Measurements from ENCODE around the gene CC2D1B.

Gene CC2D1B

GRCh38 chr1:52359676-52360594 lies 6.1 kb downstream of the CC2D1B start:
- DNase-seq (ENCODE audit: low read depth, low spot score) = no peak

DNA sequence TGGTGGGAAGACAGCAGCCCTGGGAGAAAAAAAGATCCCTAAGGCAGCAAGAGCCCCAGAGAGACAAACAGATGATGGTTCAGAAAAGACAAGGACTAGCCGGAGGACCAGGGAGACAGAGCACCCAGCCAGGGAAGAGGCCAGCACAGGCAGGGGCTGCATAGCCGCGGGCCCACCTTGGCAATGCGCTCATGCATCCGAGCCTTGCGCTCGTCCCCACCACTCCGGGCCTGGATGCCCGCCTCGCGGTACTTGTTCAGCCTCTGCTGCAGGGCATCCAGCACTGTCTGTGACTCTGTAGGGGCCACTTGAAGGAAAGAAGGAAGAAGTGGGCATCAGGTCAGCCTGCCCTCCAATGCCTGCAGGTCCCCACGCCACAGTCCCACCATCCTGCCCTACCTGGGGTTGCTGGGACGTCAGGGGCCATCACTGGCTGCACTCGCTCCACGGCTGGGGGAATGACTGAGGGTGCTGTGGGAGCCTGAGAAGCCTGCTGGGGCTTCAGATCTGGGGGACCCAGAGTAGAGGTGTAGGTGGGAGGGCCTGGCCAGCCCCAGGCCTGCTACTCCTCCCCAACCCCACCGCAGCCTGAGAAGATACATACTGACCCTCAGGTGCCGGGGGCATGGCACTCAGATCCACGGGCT lies 7.0 kb downstream of the CC2D1B start:
- no peak for DNase-seq (ENCODE audit: low read depth, low spot score)

GRCh38 chr1:52357397-52357796 lies 8.6 kb downstream of the CC2D1B start:
- DNase-seq (ENCODE audit: low read depth, low spot score) = no peak

DNA sequence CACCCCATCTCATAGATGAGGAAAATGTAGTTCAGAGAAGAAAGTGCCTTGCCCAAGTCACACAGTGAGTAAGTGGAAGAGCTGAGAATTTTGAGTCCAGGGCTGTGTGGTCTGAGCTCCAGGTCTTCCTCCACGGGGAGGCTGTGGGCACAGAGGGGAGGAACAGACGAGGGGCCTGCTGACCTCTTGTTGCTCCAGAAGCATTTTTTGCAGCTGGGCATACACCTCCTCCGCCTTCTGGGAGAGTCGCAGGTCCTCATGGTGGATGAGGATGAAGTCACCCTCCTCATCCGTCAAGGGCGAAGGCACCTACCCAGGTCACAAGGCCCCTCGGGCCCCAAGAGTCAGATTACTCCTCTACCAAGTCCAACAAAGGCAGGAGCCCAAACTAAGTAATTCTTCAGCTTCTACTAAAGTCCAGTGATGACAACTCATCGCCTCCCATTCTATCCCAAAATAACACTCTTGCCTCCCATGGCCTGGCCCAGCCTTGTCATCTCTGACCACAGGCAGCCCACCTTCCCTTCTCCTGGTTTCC lies 9.1 kb downstream of the CC2D1B start:
- DNase-seq (ENCODE audit: low read depth, low spot score) = no peak

DNA sequence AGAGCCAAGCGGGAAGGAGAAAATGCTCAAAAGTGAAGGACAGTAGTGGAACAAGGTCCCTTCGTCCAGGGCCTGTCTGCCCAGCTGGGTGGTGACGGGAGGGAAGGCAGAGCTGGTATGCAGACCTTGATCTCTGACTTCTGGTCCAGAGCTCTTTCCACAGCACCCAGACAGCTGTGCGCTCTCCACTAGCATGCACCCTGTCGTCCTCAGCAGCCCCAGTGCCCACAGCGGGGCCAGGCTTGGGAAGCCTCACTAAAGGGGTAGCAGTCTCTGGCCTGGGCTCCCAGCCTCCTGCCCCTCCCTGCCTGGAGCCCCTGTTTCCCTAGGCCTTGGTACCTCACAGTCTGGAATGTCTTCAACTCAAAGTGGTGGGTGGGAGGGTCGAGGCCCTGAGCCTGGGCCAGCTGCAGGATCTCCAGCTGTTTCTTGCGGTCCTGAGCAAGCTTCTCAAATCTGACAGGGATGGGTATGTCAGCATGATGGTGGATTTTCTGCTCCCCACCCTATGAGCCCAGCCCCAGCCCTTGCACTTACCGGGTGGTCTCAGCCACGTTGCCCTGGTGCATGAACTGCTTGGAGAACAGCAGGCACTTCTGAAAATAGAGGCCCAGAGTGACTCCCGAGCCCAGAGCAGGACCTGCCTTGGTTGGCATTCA lies 10.0 kb downstream of the CC2D1B start:
- no peak for DNase-seq (ENCODE audit: low read depth, low spot score)

- no peak for DNase-seq (ENCODE audit: low read depth, low spot score)
These were observed 10.6 kb downstream of the CC2D1B start for GRCh38 chr1:52355436-52355835.

GRCh38 chr1:52352690-52353089 lies 13.3 kb downstream of the CC2D1B start:
- no peak for DNase-seq (ENCODE audit: low read depth, low spot score)

- no peak for DNase-seq (ENCODE audit: low read depth, low spot score)
These were observed 17.2 kb downstream of the CC2D1B start for GRCh38 chr1:52348704-52349300.

- DNase-seq (ENCODE audit: low read depth, low spot score) = no peak
These were observed 19.4 kb downstream of the CC2D1B start for GRCh38 chr1:52346653-52347052.

GRCh38 chr1:52345252-52345651 lies 20.8 kb downstream of the CC2D1B start:
- DNase-seq (ENCODE audit: low read depth, low spot score) = no peak

DNA sequence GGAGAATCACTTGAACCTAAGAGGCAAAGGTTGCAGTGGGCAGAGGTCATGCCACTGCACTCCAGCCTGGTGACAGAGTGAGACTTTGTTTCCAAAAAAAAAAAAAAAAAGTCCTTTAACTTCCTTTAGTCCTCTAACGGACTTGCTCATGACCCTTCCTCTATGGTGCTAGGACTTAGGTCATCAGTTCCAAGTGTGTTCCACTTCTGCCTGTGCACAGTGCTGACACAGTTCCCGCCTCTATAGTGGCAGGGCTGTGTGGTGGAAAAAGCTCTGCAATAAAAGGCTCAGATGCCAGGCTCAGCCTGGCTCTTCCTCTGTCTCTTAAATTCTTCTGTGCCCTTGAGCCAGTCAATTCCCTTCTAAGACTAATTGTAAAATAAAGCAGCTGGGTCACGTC lies 22.0 kb downstream of the CC2D1B start:
- DNase-seq (ENCODE audit: low read depth, low spot score) = no peak

- no peak for DNase-seq (ENCODE audit: low read depth, low spot score)
These were observed 24.2 kb downstream of the CC2D1B start for GRCh38 chr1:52341655-52342260.

DNA sequence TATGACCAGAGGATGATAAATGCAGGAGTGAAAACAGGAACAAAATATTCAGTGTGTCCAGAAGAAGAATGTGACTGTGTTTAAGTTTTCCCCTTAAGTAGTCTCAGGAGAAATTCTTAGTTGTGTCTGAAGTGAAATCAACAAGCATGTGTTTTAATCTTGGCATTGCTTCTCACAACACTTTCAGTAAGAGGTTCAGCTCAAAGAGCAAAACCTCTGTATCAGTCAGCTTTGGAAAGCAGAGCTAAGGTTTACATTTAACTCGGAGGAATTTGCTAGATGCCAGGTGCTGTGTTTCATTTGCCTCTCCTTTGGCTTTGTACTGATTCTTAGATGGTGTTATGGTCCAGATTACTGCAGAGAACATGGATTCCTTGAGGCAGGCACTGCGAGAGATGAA lies 28.6 kb downstream of the CC2D1B start:
- no peak for DNase-seq (ENCODE audit: low read depth, low spot score)

DNA sequence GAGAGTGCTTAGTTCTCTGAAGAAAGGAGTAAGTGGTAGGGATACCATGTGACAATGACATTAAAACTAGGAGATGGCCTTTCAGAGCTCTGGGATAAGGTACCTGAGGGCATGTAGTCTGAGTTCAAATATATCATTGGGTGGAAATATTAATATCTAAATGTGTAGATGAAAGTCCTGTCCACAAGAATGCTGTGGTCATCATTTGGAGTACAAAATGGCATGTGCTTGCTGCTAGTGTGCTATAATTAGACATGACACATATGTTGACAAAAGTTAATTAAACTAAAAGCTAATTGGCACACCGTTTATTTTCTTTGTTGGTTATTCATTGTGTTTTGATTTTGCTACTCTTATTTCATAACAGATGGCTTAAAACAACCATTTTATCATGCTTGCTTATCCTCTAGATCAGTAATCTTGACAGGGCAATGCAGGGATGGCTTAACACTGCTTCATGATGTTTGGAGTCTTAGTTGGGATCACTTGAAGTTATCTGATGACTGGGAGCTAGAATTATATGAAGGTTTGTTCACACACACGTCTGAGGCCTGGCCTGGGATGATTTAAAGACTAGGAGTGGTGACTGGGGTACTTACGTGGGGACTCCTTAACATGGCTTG lies 31.0 kb downstream of the CC2D1B start:
- no peak for DNase-seq (ENCODE audit: low read depth, low spot score)

- DNase-seq (ENCODE audit: low read depth, low spot score) = no peak
These were observed 33.6 kb downstream of the CC2D1B start for GRCh38 chr1:52332411-52332810.

DNA sequence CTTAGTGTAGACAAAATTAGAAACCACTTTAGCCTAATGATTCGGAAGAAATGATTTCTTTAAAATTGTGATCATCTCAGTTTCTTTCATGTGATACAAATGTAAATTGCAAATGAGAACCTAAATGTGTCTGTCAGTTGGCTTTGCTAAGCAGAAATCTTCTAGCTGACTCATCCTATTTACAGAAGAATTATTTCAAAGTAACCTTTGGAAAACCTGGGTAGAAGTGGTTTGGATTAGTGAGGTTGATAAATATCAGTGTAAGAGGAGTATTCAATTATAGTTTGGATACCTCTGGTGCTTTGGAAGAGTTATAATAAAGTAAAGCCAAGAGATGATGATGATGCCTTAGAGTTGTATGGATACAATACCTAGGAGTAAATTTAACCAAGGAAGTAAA lies 37.4 kb downstream of the CC2D1B start:
- DNase-seq (ENCODE audit: low read depth, low spot score) = no peak

GRCh38 chr1:52325786-52326185 lies 40.2 kb downstream of the CC2D1B start:
- DNase-seq (ENCODE audit: low read depth, low spot score) = no peak

DNA sequence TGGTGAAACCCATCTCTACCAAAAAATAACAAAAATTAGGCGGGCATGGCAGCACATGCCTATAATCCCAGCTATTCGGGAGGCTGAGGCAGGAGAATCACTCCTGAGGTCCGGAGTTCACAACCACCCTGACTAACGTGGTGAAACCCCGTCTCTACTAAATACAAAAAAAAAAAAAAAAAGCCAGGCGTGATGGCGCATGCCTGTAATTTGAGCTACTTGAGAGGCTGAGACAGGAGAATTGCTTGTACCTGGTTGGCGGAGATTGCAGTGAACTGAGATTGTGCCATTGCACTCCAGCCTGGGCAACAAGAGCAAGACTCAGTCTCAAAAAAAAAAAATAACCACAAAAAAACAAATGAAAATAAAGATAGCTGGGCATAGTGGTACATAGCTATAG lies 42.3 kb downstream of the CC2D1B start:
- no peak for DNase-seq (ENCODE audit: low read depth, low spot score)

DNA sequence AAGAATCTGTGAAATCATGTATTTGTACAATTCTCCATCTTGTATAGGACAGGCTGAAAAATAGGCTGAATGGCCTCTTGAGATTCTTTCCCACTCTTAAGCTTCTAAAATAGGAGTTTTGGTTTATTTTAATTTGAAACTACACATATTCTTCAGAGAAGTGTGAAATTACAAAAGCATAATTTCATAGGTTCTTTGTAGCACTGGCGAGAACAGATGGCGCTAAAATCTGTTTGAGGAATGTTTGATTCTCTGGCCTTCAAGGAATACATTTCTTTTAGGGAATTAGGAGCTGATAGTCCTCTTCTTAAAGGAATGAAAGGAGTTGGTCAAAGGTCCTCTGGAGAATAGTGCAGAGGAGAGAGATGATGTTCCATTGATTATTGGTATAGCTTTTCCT lies 44.9 kb downstream of the CC2D1B start:
- no peak for DNase-seq (ENCODE audit: low read depth, low spot score)

- no peak for DNase-seq (ENCODE audit: low read depth, low spot score)
These were observed 59.6 kb downstream of the CC2D1B start for GRCh38 chr1:52306227-52307006.

All from activated naive CD8-positive, alpha-beta T cell treated with anti-CD3 and anti-CD28 coated beads, Interleukin-2, amount 50 U/mL, for 16 hours (primary cell).